ENCODE results near the gene ZBED1. TPM values are rescaled to one million over a fixed set of nuclear protein-coding genes. Genes with fewer than 3 reads are reported as not detected.
"Not testable (repeated sequence)": the region's sequence is repeated elsewhere in the genome, so short reads cannot be mapped to it uniquely, and the experiment has no call there.

Gene ZBED1
- total and polyA plus RNA-seq, 9 of the 15 experiments (the other 6 are each of a cell fraction or from before 2014, with no cell fraction given), result 0.61 to 27.6 (median 13.9) TPM

DNA sequence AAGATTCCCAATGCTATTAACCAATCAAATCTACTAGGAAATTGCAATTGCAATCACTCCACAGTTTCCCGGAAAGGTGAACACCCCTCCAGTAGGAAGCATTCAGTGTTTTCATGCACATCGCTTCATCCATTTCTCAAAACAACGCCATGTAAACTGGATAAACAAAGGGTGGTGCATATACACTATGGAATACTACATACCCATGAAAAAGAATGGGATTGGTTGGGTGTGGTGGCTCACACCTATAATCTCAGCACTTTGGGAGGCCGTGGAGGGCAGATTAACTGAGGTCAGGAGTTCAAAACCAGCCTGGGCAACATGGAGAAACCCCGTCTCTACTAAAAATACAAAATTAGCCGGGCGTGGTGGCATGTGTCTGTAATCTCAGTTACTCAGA is 29.1 kb downstream of the ZBED1 start:
- no peaks in the 10 kb centered on the region for H4K20me1 ChIP-seq (replicated peaks; ENCODE audit: control insufficient read depth, insufficient read depth, low read length)
- 76% methylated on average over 7 of the region's 7 CpGs for WGBS (ENCODE audit: insufficient coverage, low coverage, missing lambda C conversion rate)
- DNase-seq (ENCODE audit: extremely low read depth in 1 of 4, low spot score in 3 of 4) (no peak), FAIRE-seq (no peak), ATAC-seq (no peak)
- no peak overlapping the region for H3K4me3 ChIP-seq
- intact Hi-C loops (cut with micrococcal nuclease) (no loop called here), in situ Hi-C loops (cut with MboI) (no loop called here)
- H3K4me2 ChIP-seq (ENCODE audit: insufficient read depth, low read length), result no peak overlapping the region
- no peaks in the 10 kb centered on the region for H3K36me3 ChIP-seq (ENCODE audit: control insufficient read depth, insufficient read depth, low read length)
- no peak overlapping the region for H2AFZ ChIP-seq (ENCODE audit: low read depth, low read length)
- no peak overlapping the region for H3K9ac ChIP-seq (ENCODE audit: insufficient read depth in 1 of 2, low read depth in 2 of 2, low read length in 2 of 2)
- ChIA-PET CTCF (ENCODE audit: low intra/inter-chr PET ratio) (no interaction called here), POLR2A (no interaction called here)
- no peak overlapping the region for H3K27ac ChIP-seq (ENCODE audit: extremely low read depth, low read depth, low read length)
- H3K79me2 ChIP-seq (ENCODE audit: control insufficient read depth, insufficient read depth, low read length), result peaks cover 2% of the 10 kb centered on the region; the same call in 2 of the 3 replicates
- no TSS peak for BruUV-seq (replicated peaks)
- H3K9me3 ChIP-seq (replicated peaks; ENCODE audit: control insufficient read depth, insufficient read depth, low read depth, low read length), result no peaks in the 10 kb centered on the region
- no peaks in the 10 kb centered on the region for H3K9me1 ChIP-seq (ENCODE audit: control insufficient read depth, insufficient read depth, low read length)
- no peaks in the 10 kb centered on the region for H3K27me3 ChIP-seq (ENCODE audit: control insufficient read depth in 2 of 2, insufficient read depth in 2 of 2, low read length in 2 of 2)
- H3K4me1 ChIP-seq (replicated peaks in 1 of 2; ENCODE audit: control insufficient read depth in 2 of 2, insufficient read depth in 2 of 2, low read length in 2 of 2), result peaks cover 0 to 13% of the 10 kb centered on the region in 2 experiments; a peak in 3 of 5 replicates
- TF ChIP-seq MXD1 (CRISPR knock-in tag; IDR thresholded peaks at IDR 0.05; ENCODE audit: borderline replicate concordance, poor library complexity, severe bottlenecking), result no peak
- TF ChIP-seq ZNF146 (CRISPR knock-in tag; IDR thresholded peaks at IDR 0.05; ENCODE audit: unreplicated experiment), result peak; percentile 72

DNA sequence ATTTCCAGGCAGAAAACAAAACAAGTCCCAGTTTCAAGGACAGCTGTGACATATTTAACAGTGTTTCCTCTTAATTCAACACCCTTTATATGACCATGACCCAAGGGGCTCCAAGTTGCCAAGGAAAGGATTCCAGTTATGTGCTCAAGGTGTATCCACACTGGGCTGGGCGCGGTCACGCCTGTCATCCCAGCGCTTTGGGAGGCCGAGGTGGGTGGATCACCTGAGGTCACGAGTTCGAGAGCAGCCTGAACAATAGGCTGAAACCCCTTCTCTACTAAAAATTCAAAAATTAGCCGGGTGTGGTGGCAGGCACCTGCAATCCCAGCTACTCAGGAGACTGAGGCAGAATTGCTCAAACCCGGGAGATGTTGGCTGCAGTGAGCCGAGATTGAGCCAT is 29.6 kb downstream of the ZBED1 start:
- BruUV-seq (replicated peaks); H3K27me3 ChIP-seq (ENCODE audit: control insufficient read depth in 2 of 2, insufficient read depth in 2 of 2, low read length in 2 of 2); ATAC-seq; FAIRE-seq; H3K9me3 ChIP-seq (replicated peaks; ENCODE audit: control insufficient read depth, insufficient read depth, low read depth, low read length); H3K4me2 ChIP-seq (ENCODE audit: insufficient read depth, low read length); DNase-seq (ENCODE audit: extremely low read depth in 1 of 4, low spot score in 3 of 4); H3K79me2 ChIP-seq (ENCODE audit: control insufficient read depth, insufficient read depth, low read length); intact Hi-C loops (cut with micrococcal nuclease); H3K4me3 ChIP-seq; H3K36me3 ChIP-seq (ENCODE audit: control insufficient read depth, insufficient read depth, low read length); POLR2A ChIA-PET; CTCF ChIA-PET (ENCODE audit: low intra/inter-chr PET ratio); H3K9ac ChIP-seq (ENCODE audit: insufficient read depth in 1 of 2, low read depth in 2 of 2, low read length in 2 of 2); H3K27ac ChIP-seq (ENCODE audit: extremely low read depth, low read depth, low read length); H3K9me1 ChIP-seq (ENCODE audit: control insufficient read depth, insufficient read depth, low read length); in situ Hi-C loops (cut with MboI); H2AFZ ChIP-seq (ENCODE audit: low read depth, low read length); H4K20me1 ChIP-seq (replicated peaks; ENCODE audit: control insufficient read depth, insufficient read depth, low read length): not testable (repeated sequence)
- peaks cover 0 to 12% of the 10 kb centered on the region in 2 experiments; a peak in 3 of 5 replicates for H3K4me1 ChIP-seq (replicated peaks in 1 of 2; ENCODE audit: control insufficient read depth in 2 of 2, insufficient read depth in 2 of 2, low read length in 2 of 2)
- WGBS (ENCODE audit: insufficient coverage, low coverage, missing lambda C conversion rate), result 86% methylated on average over 4 of the region's 10 CpGs
